ENCODE results near the gene CYTH1. TPM values are rescaled to one million over a fixed set of nuclear protein-coding genes. Genes with fewer than 3 reads are reported as not detected.

The CYTH1 gene
- total RNA-seq, 1 experiment from 2014 or later: 9.7 TPM

- TF ChIP-seq CTCF (conservative IDR thresholded peaks at IDR 0.05): no peak
- H2AFZ ChIP-seq (ENCODE audit: low read length): no peak overlapping the region
- no peak overlapping the region for H3K27ac ChIP-seq (ENCODE audit: insufficient read length, low read depth, low read length)
- H4K91ac ChIP-seq (ENCODE audit: insufficient read length, low read depth, low read length): no peak overlapping the region
- no peak for DNase-seq
- H2BK15ac ChIP-seq (ENCODE audit: low read depth, low read length): no peak overlapping the region
- no CpG with 5 or more reads among the region's 14 CpGs for WGBS (ENCODE audit: extremely low coverage, insufficient read length, low lambda C conversion rate)
- no peak overlapping the region for H3K23ac ChIP-seq (ENCODE audit: insufficient read length, low read depth, low read length)
- no peak overlapping the region for H3T11ph ChIP-seq (ENCODE audit: low read length)
- Mint-ChIP-seq H3K27me3 (ENCODE audit: low read depth) (no peaks in the 10 kb centered on the region; the same call in 1 of the 2 replicates), H3K9me3 (no peaks in the 10 kb centered on the region), H3K27ac (no peak overlapping the region; a peak in 1 of 7 replicates), H3K4me1 (no peaks in the 10 kb centered on the region), H3K4me3 (no peak overlapping the region), H3K36me3 (ENCODE audit: insufficient read depth in 1 of 3, low read depth in 3 of 3) (peaks cover 57 to 88% (median 84%) of the 10 kb centered on the region in 3 experiments)
- no peaks in the 10 kb centered on the region for H3K23me2 ChIP-seq (ENCODE audit: insufficient read length, low read depth, low read length, poor library complexity, severe bottlenecking)
- H3K4ac ChIP-seq (ENCODE audit: low read depth, low read length): no peak overlapping the region
- H3K4me2 ChIP-seq (ENCODE audit: insufficient read depth, insufficient read length, low read length): no peak overlapping the region
- no peak overlapping the region for H2BK12ac ChIP-seq (ENCODE audit: insufficient read length, low read depth, low read length)
- H3K79me2 ChIP-seq (ENCODE audit: insufficient read depth, low read length): no peaks in the 10 kb centered on the region
- H3K56ac ChIP-seq (ENCODE audit: insufficient read length, low read depth, low read length): no peak overlapping the region
- H2BK5ac ChIP-seq (ENCODE audit: insufficient read length, low read length): no peak overlapping the region
- no peaks in the 10 kb centered on the region for H3K4me1 ChIP-seq (ENCODE audit: insufficient read depth, low read length)
- no peak overlapping the region for H2AK5ac ChIP-seq (ENCODE audit: insufficient read length, low read length)
- no peak overlapping the region for H2BK120ac ChIP-seq (ENCODE audit: low read depth, low read length, poor library complexity, severe bottlenecking)
- no peaks in the 10 kb centered on the region for H4K20me1 ChIP-seq (ENCODE audit: control insufficient read depth, insufficient read depth, insufficient read length)
- no peaks in the 10 kb centered on the region for H3K27me3 ChIP-seq (ENCODE audit: insufficient read depth, low read length)
- H3K9me3 ChIP-seq (ENCODE audit: control insufficient read depth, low read depth, low read length): no peaks in the 10 kb centered on the region
- no peaks in the 10 kb centered on the region for H3K79me1 ChIP-seq (ENCODE audit: insufficient read depth, low read depth, low read length, poor library complexity, severe bottlenecking)
- no peak overlapping the region for H3K18ac ChIP-seq (ENCODE audit: insufficient read length, low read depth, low read length)
- H3K14ac ChIP-seq (ENCODE audit: insufficient read depth, low read length): no peak overlapping the region
- no peak overlapping the region for H2BK20ac ChIP-seq (ENCODE audit: low read depth, low read length, poor library complexity, severe bottlenecking)
- no peak overlapping the region for H4K5ac ChIP-seq (ENCODE audit: insufficient read length, low read depth, low read length)
- no peak overlapping the region for H3K9ac ChIP-seq (ENCODE audit: extremely low read depth, insufficient read length, low read length)
- no peak overlapping the region for H4K8ac ChIP-seq (replicated peaks; ENCODE audit: insufficient read length, low read depth, low read length)
Measured at GRCh38 chr17:78802459-78802858, 20.4 kb upstream of the CYTH1 start.
